GM12872 (cell line): ENCODE data around the gene ZNF644.

Experiments
- TF ChIP-seq, protein P1 (sequence below): IDR thresholded peaks from 3 replicates; pipeline ENCODE4 v1.5.1; 2011; ENCODE audit warnings: low read depth, mild to moderate bottlenecking, low read length, moderate library complexity; ENCODE audit not compliant: insufficient read depth

ZNF644 gene

DNA sequence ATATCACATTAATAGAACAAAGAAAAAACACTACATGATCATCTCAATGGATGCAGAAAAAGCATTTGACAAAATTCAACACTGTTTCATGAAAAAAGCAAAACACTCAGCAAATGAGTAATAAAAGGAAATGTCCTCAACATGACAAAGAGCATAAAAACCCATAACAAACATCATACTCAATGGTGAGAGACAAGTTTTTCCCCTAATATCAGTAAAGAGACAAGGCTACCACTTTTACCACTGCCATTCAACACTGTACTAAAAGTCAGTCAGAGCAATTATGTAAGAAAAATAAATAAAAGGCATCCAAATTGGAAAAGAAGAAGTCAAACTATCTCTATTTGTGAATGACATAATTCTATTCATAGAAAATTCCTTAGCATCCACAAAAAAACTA, 64.3 kb downstream of the ZNF644 start:
- TF ChIP-seq, protein P1, sequence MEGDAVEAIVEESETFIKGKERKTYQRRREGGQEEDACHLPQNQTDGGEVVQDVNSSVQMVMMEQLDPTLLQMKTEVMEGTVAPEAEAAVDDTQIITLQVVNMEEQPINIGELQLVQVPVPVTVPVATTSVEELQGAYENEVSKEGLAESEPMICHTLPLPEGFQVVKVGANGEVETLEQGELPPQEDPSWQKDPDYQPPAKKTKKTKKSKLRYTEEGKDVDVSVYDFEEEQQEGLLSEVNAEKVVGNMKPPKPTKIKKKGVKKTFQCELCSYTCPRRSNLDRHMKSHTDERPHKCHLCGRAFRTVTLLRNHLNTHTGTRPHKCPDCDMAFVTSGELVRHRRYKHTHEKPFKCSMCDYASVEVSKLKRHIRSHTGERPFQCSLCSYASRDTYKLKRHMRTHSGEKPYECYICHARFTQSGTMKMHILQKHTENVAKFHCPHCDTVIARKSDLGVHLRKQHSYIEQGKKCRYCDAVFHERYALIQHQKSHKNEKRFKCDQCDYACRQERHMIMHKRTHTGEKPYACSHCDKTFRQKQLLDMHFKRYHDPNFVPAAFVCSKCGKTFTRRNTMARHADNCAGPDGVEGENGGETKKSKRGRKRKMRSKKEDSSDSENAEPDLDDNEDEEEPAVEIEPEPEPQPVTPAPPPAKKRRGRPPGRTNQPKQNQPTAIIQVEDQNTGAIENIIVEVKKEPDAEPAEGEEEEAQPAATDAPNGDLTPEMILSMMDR: no peak

DNA sequence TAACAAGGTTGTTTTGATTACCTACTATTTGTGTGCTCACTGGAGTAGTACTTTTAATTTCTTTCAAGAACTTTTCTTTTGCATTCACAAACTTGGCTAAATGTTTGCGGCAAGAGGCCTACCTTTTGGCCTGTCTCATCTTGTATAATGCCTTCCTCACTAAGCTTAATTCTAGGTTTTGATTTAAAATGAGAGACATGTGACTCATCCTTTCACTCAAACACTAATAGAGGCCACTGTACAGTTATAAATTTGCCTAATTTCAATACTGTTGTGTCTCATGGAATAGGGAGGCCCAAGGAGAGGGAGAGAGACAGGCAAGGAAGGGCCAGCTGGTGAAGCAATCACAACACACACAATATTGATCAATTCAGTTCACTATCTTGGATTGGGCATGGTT, 66.1 kb downstream of the ZNF644 start:
- TF ChIP-seq, protein P1: no peak

DNA sequence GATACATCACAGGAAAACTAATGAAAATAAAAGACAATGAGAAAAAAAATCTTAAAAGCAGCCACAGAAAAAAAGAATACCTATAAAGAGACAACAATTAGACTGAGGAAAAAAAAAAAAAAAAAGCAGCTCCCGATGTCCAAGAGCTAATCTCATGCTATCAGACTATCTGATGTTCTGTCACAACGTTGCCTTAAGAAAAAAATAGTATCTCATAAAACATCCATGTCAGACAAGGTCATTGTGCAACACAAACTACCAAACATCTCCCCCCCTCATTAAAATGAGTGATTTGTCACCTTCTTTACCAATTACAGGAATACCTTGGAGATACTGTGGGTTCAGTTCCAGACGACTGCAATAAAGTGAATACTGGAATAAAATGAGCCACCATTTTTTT, 68.9 kb downstream of the ZNF644 start:
- TF ChIP-seq, protein P1: no peak

DNA sequence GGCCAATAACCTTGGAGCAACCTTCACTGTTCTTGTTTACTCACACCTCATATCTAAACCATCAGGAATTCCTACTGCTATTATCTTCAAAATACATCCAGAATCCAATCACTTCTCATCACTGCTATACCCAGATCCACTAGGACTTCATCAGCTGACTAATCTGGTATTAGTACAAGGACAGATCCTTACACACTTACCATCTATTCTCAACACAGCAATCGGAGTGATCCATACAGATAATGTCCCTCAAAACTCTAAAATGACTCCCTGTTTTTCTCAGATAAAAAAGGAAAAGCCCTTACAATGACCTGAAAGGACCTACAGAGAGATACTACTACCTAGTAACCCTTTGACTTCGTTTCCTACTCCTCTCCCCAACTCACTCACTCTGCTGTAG, 70.8 kb downstream of the ZNF644 start:
- TF ChIP-seq, protein P1: no peak

DNA sequence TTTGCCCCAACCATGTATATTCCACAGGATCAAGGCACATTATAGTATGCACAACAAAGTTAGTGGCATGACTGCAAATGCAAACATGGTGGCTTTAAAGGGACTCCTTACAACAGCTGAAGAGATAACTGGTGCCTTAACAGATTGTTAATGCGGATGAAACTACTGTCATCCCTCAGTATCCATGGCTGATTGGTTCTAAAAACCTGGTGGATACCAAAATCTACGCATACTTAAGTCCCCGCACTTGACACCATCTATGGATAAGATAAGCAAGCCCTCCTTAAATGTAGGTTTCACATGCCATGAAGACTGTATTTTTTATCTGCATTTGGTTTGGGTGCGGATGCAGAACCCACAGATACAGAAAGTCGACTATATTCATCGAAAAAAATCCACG, 73.5 kb downstream of the ZNF644 start:
- TF ChIP-seq, protein P1: no peak

DNA sequence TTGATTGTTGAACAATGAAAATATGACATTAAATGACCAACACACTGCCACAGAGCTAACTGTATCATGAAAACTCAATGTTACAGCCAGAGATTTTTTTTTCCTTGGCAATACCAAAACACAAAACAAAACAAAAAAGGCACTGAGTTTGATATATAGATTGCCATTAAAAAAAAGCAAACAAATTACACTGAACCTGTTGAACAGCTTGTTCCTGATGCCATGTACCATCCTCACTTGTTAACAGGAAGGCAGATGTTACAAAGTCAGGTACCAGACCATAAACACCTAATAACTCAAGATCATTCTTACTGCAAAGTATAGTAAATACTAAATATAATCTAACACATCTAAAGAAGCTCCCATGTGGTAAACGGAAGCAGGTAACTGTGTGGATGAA, 75.2 kb downstream of the ZNF644 start:
- TF ChIP-seq, protein P1: no peak

DNA sequence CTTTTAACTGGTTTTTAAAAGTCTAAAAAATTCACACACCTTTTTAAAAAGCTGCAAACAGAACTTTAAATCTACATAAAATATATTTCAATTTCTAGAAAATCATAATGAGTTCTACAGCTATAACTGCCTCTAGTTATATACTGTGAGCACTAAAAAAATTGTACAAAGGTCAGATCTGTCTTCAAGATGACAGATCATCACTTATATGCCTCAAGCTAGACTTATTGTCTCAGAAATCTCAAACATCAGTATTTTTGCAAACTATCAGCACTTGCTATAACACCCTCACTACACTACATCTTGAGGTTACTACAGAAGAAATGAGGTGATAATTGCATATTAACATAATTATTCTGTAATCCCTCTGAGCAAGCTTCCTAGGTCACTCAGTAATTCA, 76.5 kb downstream of the ZNF644 start:
- TF ChIP-seq, protein P1: no peak

DNA sequence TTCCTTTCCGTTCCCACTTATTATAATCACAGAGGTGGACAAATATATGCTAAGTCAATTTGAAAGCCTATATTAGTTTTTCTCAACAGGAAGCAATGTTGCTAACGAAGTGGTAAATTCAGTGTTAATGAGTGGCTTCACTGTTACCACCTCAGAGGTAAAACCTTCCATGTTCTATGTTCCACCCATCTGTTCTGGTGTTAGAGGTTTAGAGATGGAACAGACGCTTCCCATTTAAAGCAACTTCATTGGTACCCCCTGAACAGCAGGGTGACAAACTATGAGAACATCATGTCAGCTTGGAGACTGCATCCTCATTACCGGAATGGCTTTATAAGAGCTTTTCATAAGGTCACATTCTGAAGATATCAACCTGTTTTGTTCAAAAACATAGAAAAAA, 77.9 kb downstream of the ZNF644 start:
- TF ChIP-seq, protein P1: no peak
